Measurements from ENCODE around the gene ADPRHL1.
"Not testable (repeated sequence)": the region's sequence is repeated elsewhere in the genome, so short reads cannot be mapped to it uniquely, and the experiment has no call there.

The ADPRHL1 gene

GRCh38 chr13:113456116-113456702 is 2.9 kb upstream of the ADPRHL1 start:
- no peak overlapping the region for H3K27ac Mint-ChIP-seq
- H3K4me3 Mint-ChIP-seq, result no peak overlapping the region
- H3K36me3 Mint-ChIP-seq (ENCODE audit: low read depth), result peaks cover 14% of the 10 kb centered on the region
- H3K27me3 Mint-ChIP-seq (ENCODE audit: low read depth), result no peaks in the 10 kb centered on the region
- no peaks in the 10 kb centered on the region for H3K4me1 Mint-ChIP-seq (ENCODE audit: low read depth)
- H3K9me3 Mint-ChIP-seq, result no peaks in the 10 kb centered on the region
- DNase-seq (ENCODE audit: low spot score), result no peak

- H3K27me3 Mint-ChIP-seq (ENCODE audit: low read depth), result no peaks in the 10 kb centered on the region
- H3K4me3 Mint-ChIP-seq, result no peak overlapping the region
- H3K9me3 Mint-ChIP-seq, result no peaks in the 10 kb centered on the region
- H3K4me1 Mint-ChIP-seq (ENCODE audit: low read depth), result no peaks in the 10 kb centered on the region
- no peak for DNase-seq (ENCODE audit: low spot score)
- H3K27ac Mint-ChIP-seq, result no peak overlapping the region
- peaks cover 14% of the 10 kb centered on the region for H3K36me3 Mint-ChIP-seq (ENCODE audit: low read depth)
These were observed 2.1 kb upstream of the ADPRHL1 start for GRCh38 chr13:113455384-113455783.

- Mint-ChIP-seq H3K27ac (no peak overlapping the region), H3K27me3 (ENCODE audit: low read depth) (no peaks in the 10 kb centered on the region), H3K4me3 (no peak overlapping the region), H3K36me3 (ENCODE audit: low read depth) (peaks cover 10% of the 10 kb centered on the region), H3K9me3 (no peaks in the 10 kb centered on the region), H3K4me1 (ENCODE audit: low read depth) (no peaks in the 10 kb centered on the region)
- DNase-seq (ENCODE audit: low spot score), result no peak
These were observed 1.6 kb upstream of the ADPRHL1 start for GRCh38 chr13:113454936-113455335.

- DNase-seq (ENCODE audit: low spot score), result no peak
- H3K4me3 Mint-ChIP-seq, result no peak overlapping the region
- H3K27me3 Mint-ChIP-seq (ENCODE audit: low read depth), result no peaks in the 10 kb centered on the region
- no peaks in the 10 kb centered on the region for H3K9me3 Mint-ChIP-seq
- no peak overlapping the region for H3K27ac Mint-ChIP-seq
- H3K36me3 Mint-ChIP-seq (ENCODE audit: low read depth), result peaks cover 6% of the 10 kb centered on the region
- H3K4me1 Mint-ChIP-seq (ENCODE audit: low read depth), result no peaks in the 10 kb centered on the region
These were observed 822 bp downstream of the ADPRHL1 start for GRCh38 chr13:113452466-113452865.

GRCh38 chr13:113451951-113452421 is 1.3 kb downstream of the ADPRHL1 start:
- no peak overlapping the region for H3K27ac Mint-ChIP-seq
- H3K9me3 Mint-ChIP-seq, result no peaks in the 10 kb centered on the region
- peaks cover 7% of the 10 kb centered on the region for H3K36me3 Mint-ChIP-seq (ENCODE audit: low read depth)
- H3K4me1 Mint-ChIP-seq (ENCODE audit: low read depth), result no peaks in the 10 kb centered on the region
- DNase-seq (ENCODE audit: low spot score), result no peak
- H3K4me3 Mint-ChIP-seq, result no peak overlapping the region
- H3K27me3 Mint-ChIP-seq (ENCODE audit: low read depth), result no peaks in the 10 kb centered on the region

GRCh38 chr13:113450861-113451620 is 2.2 kb downstream of the ADPRHL1 start:
- H3K9me3 Mint-ChIP-seq; H3K27me3 Mint-ChIP-seq (ENCODE audit: low read depth); H3K4me1 Mint-ChIP-seq (ENCODE audit: low read depth); H3K27ac Mint-ChIP-seq; H3K4me3 Mint-ChIP-seq; H3K36me3 Mint-ChIP-seq (ENCODE audit: low read depth); DNase-seq (ENCODE audit: low spot score): not testable (repeated sequence)

GRCh38 chr13:113450348-113450744 is 2.9 kb downstream of the ADPRHL1 start:
- not testable (repeated sequence) for H3K36me3 Mint-ChIP-seq (ENCODE audit: low read depth); H3K27me3 Mint-ChIP-seq (ENCODE audit: low read depth); H3K4me1 Mint-ChIP-seq (ENCODE audit: low read depth); H3K4me3 Mint-ChIP-seq; H3K27ac Mint-ChIP-seq; H3K9me3 Mint-ChIP-seq; DNase-seq (ENCODE audit: low spot score)

GRCh38 chr13:113449693-113450347 is 3.5 kb downstream of the ADPRHL1 start:
- Mint-ChIP-seq H3K9me3 (no peaks in the 10 kb centered on the region), H3K27me3 (ENCODE audit: low read depth) (no peaks in the 10 kb centered on the region), H3K4me1 (ENCODE audit: low read depth) (no peaks in the 10 kb centered on the region), H3K27ac (no peak overlapping the region), H3K36me3 (ENCODE audit: low read depth) (peaks cover 1% of the 10 kb centered on the region), H3K4me3 (peak overlapping the region; percentile 32)
- no peak for DNase-seq (ENCODE audit: low spot score)

- Mint-ChIP-seq H3K36me3 (ENCODE audit: low read depth) (peaks cover 1% of the 10 kb centered on the region), H3K27me3 (ENCODE audit: low read depth) (no peaks in the 10 kb centered on the region), H3K4me1 (ENCODE audit: low read depth) (no peaks in the 10 kb centered on the region), H3K4me3 (peak overlapping the region; percentile 32), H3K9me3 (no peaks in the 10 kb centered on the region), H3K27ac (peak overlapping the region; percentile 55)
- peak; percentile 9 for DNase-seq (ENCODE audit: low spot score)
These were observed 4.2 kb downstream of the ADPRHL1 start for GRCh38 chr13:113448885-113449692.

- no peak overlapping the region for H3K4me3 Mint-ChIP-seq
- peaks cover 1% of the 10 kb centered on the region for H3K36me3 Mint-ChIP-seq (ENCODE audit: low read depth)
- H3K27me3 Mint-ChIP-seq (ENCODE audit: low read depth), result no peaks in the 10 kb centered on the region
- H3K9me3 Mint-ChIP-seq, result no peaks in the 10 kb centered on the region
- H3K4me1 Mint-ChIP-seq (ENCODE audit: low read depth), result no peaks in the 10 kb centered on the region
- peak overlapping the region; percentile 41 for H3K27ac Mint-ChIP-seq
- no peak for DNase-seq (ENCODE audit: low spot score)
These were observed 4.8 kb downstream of the ADPRHL1 start for GRCh38 chr13:113448545-113448884.

GRCh38 chr13:113447596-113447995 is 5.7 kb downstream of the ADPRHL1 start:
- Mint-ChIP-seq H3K27ac (no peak overlapping the region), H3K27me3 (ENCODE audit: low read depth) (no peaks in the 10 kb centered on the region), H3K9me3 (no peaks in the 10 kb centered on the region), H3K36me3 (ENCODE audit: low read depth) (peaks cover 3% of the 10 kb centered on the region), H3K4me1 (ENCODE audit: low read depth) (no peaks in the 10 kb centered on the region), H3K4me3 (no peak overlapping the region)
- no peak for DNase-seq (ENCODE audit: low spot score)

GRCh38 chr13:113446488-113446854 is 6.8 kb downstream of the ADPRHL1 start:
- no peaks in the 10 kb centered on the region for H3K27me3 Mint-ChIP-seq (ENCODE audit: low read depth)
- H3K4me3 Mint-ChIP-seq, result no peak overlapping the region
- no peaks in the 10 kb centered on the region for H3K9me3 Mint-ChIP-seq
- H3K36me3 Mint-ChIP-seq (ENCODE audit: low read depth), result peaks cover 3% of the 10 kb centered on the region
- H3K27ac Mint-ChIP-seq, result no peak overlapping the region
- no peaks in the 10 kb centered on the region for H3K4me1 Mint-ChIP-seq (ENCODE audit: low read depth)
- DNase-seq (ENCODE audit: low spot score), result no peak

- H3K4me1 Mint-ChIP-seq (ENCODE audit: low read depth), result no peaks in the 10 kb centered on the region
- H3K9me3 Mint-ChIP-seq, result no peaks in the 10 kb centered on the region
- H3K27ac Mint-ChIP-seq, result no peak overlapping the region
- no peak for DNase-seq (ENCODE audit: low spot score)
- H3K27me3 Mint-ChIP-seq (ENCODE audit: low read depth), result no peaks in the 10 kb centered on the region
- H3K4me3 Mint-ChIP-seq, result no peak overlapping the region
- H3K36me3 Mint-ChIP-seq (ENCODE audit: low read depth), result peaks cover 3% of the 10 kb centered on the region
These were observed 7.3 kb downstream of the ADPRHL1 start for GRCh38 chr13:113445791-113446487.
